Gastrocnemius medialis (tissue), 4 donors: Measurements from ENCODE around the gene CACNB4. TPM values are rescaled to one million over a fixed set of nuclear protein-coding genes. Genes with fewer than 3 reads are reported as not detected.

Source experiments
- ATAC-seq, 2 donors: fragments of 150-250 bp; one replicate each; pipeline ENCODE4 v1.9.1; 2016
- DNase-seq, 2 donors: peaks; one replicate each; pipeline ENCODE4 v3.0.0-alpha.2; 2019
- H3K27ac ChIP-seq, 4 donors: fragments of 200-600 bp; sonication (generic); 1 replicate in 1 of 4; 2 replicates in 3 of 4; pipeline ENCODE4 v1.5.1; 2016 to 2018; ENCODE audit warnings: mild to moderate bottlenecking in 2 of 4, moderate library complexity in 1 of 4
- H3K27me3 ChIP-seq, 3 donors: fragments of 200-600 bp; sonication (generic) in 2 of 3; 1 replicate in 1 of 3; 2 replicates in 2 of 3; pipeline versions ENCODE4 v1.5.1 to v1.6.0; 2016 to 2019; ENCODE audit warnings: mild to moderate bottlenecking in 1 of 3, moderate library complexity in 1 of 3
- H3K36me3 ChIP-seq, 2 donors: fragments of 200-600 bp; sonication (generic) in 1 of 2; one replicate each; pipeline ENCODE4 v1.5.1; 2017 to 2018
- H3K4me1 ChIP-seq, 2 donors: fragments of 200-600 bp; sonication (generic) in 1 of 2; one replicate each; pipeline ENCODE4 v1.5.1; 2016 to 2017; ENCODE audit warnings: mild to moderate bottlenecking in 2 of 2
- H3K4me3 ChIP-seq, 4 donors: fragments of 200-600 bp; sonication (generic) in 3 of 4; 1 replicate in 1 of 4; 2 replicates in 3 of 4; pipeline ENCODE4 v1.5.1; 2016 to 2019; ENCODE audit warnings: mild to moderate bottlenecking in 2 of 4
- H3K9me3 ChIP-seq, 3 donors: fragments of 200-600 bp; sonication (generic) in 2 of 3; 1 replicate in 1 of 3; 2 replicates in 2 of 3; pipeline ENCODE4 v1.5.1; 2016 to 2019
- CTCF ChIP-seq, 5 experiments: fragments of 450-650 bp in 3 of 5; fragments of 200-600 bp in 2 of 5; sonication (generic) in 2 of 5; IDR thresholded peaks in 4 of 5; conservative IDR thresholded peaks in 1 of 5; 1 replicate in 4 of 5; 2 replicates in 1 of 5; pipeline ENCODE4 v1.5.1; 2016 to 2019; ENCODE audit warnings: antibody characterized with exemption in 5 of 5, mild to moderate bottlenecking in 3 of 5, moderate library complexity in 3 of 5
- POLR2A ChIP-seq, 2 donors: fragments of 450-650 bp; IDR thresholded peaks; one replicate each; pipeline ENCODE4 v1.6.1; 2017; ENCODE audit warnings: antibody characterized with exemption in 2 of 2, mild to moderate bottlenecking in 2 of 2, moderate library complexity in 2 of 2
- in situ Hi-C, 4 donors: fragments of 200-750 bp; cut with MboI; loops; one replicate each; pipeline versions ENCODE4 v1.15.0 to v1.8.0; 2017; ENCODE audit warnings: low sequenced_read_pairs in 4 of 4
- intact Hi-C: fragments of 100-400 bp; cut with DNase I; formaldehyde crosslinking; loops from one replicate; pipeline ENCODE4 v1.15.1; 2023; ENCODE audit warnings: low total_unique reads
- total RNA-seq, 4 donors: library from RNA; depleted of rRNA; stranded (reverse); fragments of >200 nt; gene quantifications; one replicate each; pipeline versions ENCODE4 v1.1.0 to v1.2.3, GENCODE V29; 2016

CACNB4 gene
- total RNA-seq, 4 donors from 2014 or later: 0.04 to 0.56 (median 0.36) TPM

GRCh38 chr2:151981886-151982285 is 117.0 kb downstream of the CACNB4 start:
- intact Hi-C loops: no loop called here
- Histone ChIP-seq H3K4me3 (no peak overlapping the region), H3K4me1 (no peaks in the 10 kb centered on the region), H3K9me3 (no peaks in the 10 kb centered on the region), H3K36me3 (no peaks in the 10 kb centered on the region), H3K27me3 (no peaks in the 10 kb centered on the region), H3K27ac (no peak overlapping the region)
- in situ Hi-C loops: no loop called here
- DNase-seq: no peak
- no peak for TF ChIP-seq POLR2A (IDR thresholded peaks at IDR 0.05)
- ATAC-seq: no peak

GRCh38 chr2:151979694-151980093 is 119.2 kb downstream of the CACNB4 start:
- Histone ChIP-seq H3K36me3 (no peaks in the 10 kb centered on the region), H3K27me3 (no peaks in the 10 kb centered on the region), H3K9me3 (no peaks in the 10 kb centered on the region), H3K4me3 (no peak overlapping the region), H3K4me1 (no peaks in the 10 kb centered on the region), H3K27ac (no peak overlapping the region)
- in situ Hi-C loops (no loop called here), intact Hi-C loops (no loop called here)
- no peak for ATAC-seq
- DNase-seq: no peak
- TF ChIP-seq POLR2A (IDR thresholded peaks at IDR 0.05): no peak
- no peak for TF ChIP-seq CTCF (IDR thresholded peaks at IDR 0.05 in 4 of 5, conservative IDR thresholded peaks at IDR 0.05 in 1 of 5)

GRCh38 chr2:151978709-151979108 is 120.1 kb downstream of the CACNB4 start:
- intact Hi-C loops: no loop called here
- TF ChIP-seq CTCF (IDR thresholded peaks at IDR 0.05 in 4 of 5, conservative IDR thresholded peaks at IDR 0.05 in 1 of 5) (no peak), POLR2A (IDR thresholded peaks at IDR 0.05) (no peak)
- H3K4me1 ChIP-seq: no peaks in the 10 kb centered on the region
- H3K27me3 ChIP-seq: no peaks in the 10 kb centered on the region
- ATAC-seq: no peak
- H3K4me3 ChIP-seq: no peak overlapping the region
- no peaks in the 10 kb centered on the region for H3K36me3 ChIP-seq
- no peak for DNase-seq
- in situ Hi-C loops: no loop called here
- no peak overlapping the region for H3K27ac ChIP-seq
- no peaks in the 10 kb centered on the region for H3K9me3 ChIP-seq

GRCh38 chr2:151977631-151978030 is 121.2 kb downstream of the CACNB4 start:
- DNase-seq: no peak
- intact Hi-C loops: no loop called here
- in situ Hi-C loops: no loop called here

GRCh38 chr2:151976945-151977353 is 121.9 kb downstream of the CACNB4 start:
- ATAC-seq: no peak
- Histone ChIP-seq H3K27ac (no peak overlapping the region), H3K4me3 (no peak overlapping the region), H3K4me1 (no peaks in the 10 kb centered on the region), H3K36me3 (no peaks in the 10 kb centered on the region), H3K9me3 (no peaks in the 10 kb centered on the region), H3K27me3 (no peaks in the 10 kb centered on the region)
- in situ Hi-C loops: no loop called here
- intact Hi-C loops: no loop called here
- no peak for TF ChIP-seq CTCF (IDR thresholded peaks at IDR 0.05 in 4 of 5, conservative IDR thresholded peaks at IDR 0.05 in 1 of 5)
- no peak for TF ChIP-seq POLR2A (IDR thresholded peaks at IDR 0.05)
- DNase-seq: no peak

More at GRCh38 chr2:151977631-151978030, 121.2 kb downstream of the CACNB4 start:
- no peaks in the 10 kb centered on the region for H3K4me1 ChIP-seq
- no peaks in the 10 kb centered on the region for H3K27me3 ChIP-seq
- no peak overlapping the region for H3K27ac ChIP-seq
- ATAC-seq: no peak
- H3K4me3 ChIP-seq: no peak overlapping the region
- H3K9me3 ChIP-seq: no peaks in the 10 kb centered on the region
- no peaks in the 10 kb centered on the region for H3K36me3 ChIP-seq
- TF ChIP-seq CTCF (IDR thresholded peaks at IDR 0.05 in 4 of 5, conservative IDR thresholded peaks at IDR 0.05 in 1 of 5) (no peak), POLR2A (IDR thresholded peaks at IDR 0.05) (no peak)
